Right lobe of liver (tissue), 4 donors: ENCODE measurements around the gene KRT81.

Experiments used
- CTCF ChIP-seq, 4 donors: fragments of 200-600 bp in 3 of 4; fragments of 450-650 bp in 1 of 4; IDR thresholded peaks; one replicate each; pipeline versions ENCODE4 v1.5.1 to v1.8.0; 2016 to 2022; ENCODE audit warnings: antibody characterized with exemption in 4 of 4, mild to moderate bottlenecking in 2 of 4
- POLR2A ChIP-seq: fragments of 450-650 bp; IDR thresholded peaks from one replicate; pipeline ENCODE4 v1.6.1; 2017; ENCODE audit warnings: antibody characterized with exemption, mild to moderate bottlenecking
- donor health status: DM: no; HTN: no; CAD: no.
- donor health status: DM: no; HTN: no; CAD: no.
- donor health status: DM: no; HTN: yes; CAD: no.

- no peak for TF ChIP-seq POLR2A
- TF ChIP-seq CTCF (IDR thresholded peaks at IDR 0.05) = no peak
Measured at GRCh38 chr12:52252728-52253343, 38.5 kb downstream of the KRT81 start.
